GM12891 (cell line): ENCODE measurements around the gene NEK6.
"Not testable (repeated sequence)": the region's sequence is repeated elsewhere in the genome, so short reads cannot be mapped to it uniquely, and the experiment has no call there.

ENCODE experiments used
- PAX5 ChIP-seq: IDR thresholded peaks from 2 replicates; pipeline ENCODE4 v1.6.1; 2011; ENCODE audit warnings: low read length, moderate library complexity, mild to moderate bottlenecking; ENCODE audit not compliant: insufficient read depth, severe bottlenecking
- POLR2A ChIP-seq: IDR thresholded peaks from 2 replicates; pipeline ENCODE4 v1.6.1; 2011; ENCODE audit warnings: low read depth, low read length, control low read depth
- POLR2AphosphoS5 ChIP-seq: IDR thresholded peaks from 2 replicates; pipeline ENCODE4 v1.6.1; 2011; ENCODE audit warnings: low read depth, low read length, control low read depth
- SPI1 ChIP-seq: IDR thresholded peaks from 2 replicates; pipeline ENCODE4 v1.6.1; 2011; ENCODE audit warnings: low read depth, low read length, control low read depth
- TAF1 ChIP-seq: IDR thresholded peaks from 2 replicates; pipeline ENCODE4 v1.6.1; 2011; ENCODE audit warnings: low read depth, low read length, control low read depth

- TF ChIP-seq POLR2A, TAF1, POLR2AphosphoS5, PAX5, SPI1: not testable (repeated sequence)
Measured at GRCh38 chr9:124247393-124247792, 10.4 kb upstream of the NEK6 start.
